CD4-positive, alpha-beta T cell treated with Interleukin-10 for 1 hour (primary cell): ENCODE data around the gene GABRB3.
"Not testable (repeated sequence)": the region's sequence is repeated elsewhere in the genome, so short reads cannot be mapped to it uniquely, and the experiment has no call there.

Experiments
- DNase-seq: peaks from one replicate; pipeline ENCODE4 v3.0.0-alpha.2; 2020

Gene GABRB3

DNA sequence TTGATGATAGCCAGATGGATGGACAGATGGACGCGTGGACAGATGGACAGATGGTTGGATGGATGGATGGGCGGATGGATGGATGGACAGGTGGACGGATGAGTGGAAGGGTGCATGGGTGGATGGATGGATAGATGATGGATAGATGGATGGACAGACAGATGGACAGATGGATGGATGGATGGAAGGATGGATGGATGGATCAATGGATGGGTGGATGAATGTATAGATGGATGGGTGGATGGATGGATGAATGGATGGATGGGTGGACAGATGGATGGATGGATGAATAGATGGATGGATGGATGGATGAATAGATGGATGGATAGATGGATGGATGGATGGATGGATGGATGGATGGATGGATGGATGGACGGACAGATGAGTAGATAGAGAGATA lies 40.9 kb downstream of the GABRB3 start:
- DNase-seq, result no peak

DNA sequence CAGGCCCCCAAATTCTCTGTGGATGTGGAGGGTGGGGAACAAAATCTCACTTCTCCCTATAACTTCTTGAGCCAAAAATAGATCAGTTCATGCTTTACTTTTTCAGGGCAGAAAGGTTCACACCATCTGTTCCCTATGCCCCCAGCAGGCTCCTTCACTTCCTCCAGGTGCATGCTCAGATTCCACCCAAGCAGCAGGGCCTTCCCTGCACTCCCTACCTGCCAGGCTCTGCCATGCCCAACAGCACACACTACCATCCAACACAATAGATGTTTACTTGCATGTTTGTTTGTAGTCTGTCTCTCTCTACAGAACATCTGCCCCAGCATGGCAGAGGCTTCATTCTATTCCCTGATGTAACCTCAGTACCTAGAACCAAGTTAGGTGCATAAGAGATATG lies 43.3 kb downstream of the GABRB3 start:
- DNase-seq, result no peak

DNA sequence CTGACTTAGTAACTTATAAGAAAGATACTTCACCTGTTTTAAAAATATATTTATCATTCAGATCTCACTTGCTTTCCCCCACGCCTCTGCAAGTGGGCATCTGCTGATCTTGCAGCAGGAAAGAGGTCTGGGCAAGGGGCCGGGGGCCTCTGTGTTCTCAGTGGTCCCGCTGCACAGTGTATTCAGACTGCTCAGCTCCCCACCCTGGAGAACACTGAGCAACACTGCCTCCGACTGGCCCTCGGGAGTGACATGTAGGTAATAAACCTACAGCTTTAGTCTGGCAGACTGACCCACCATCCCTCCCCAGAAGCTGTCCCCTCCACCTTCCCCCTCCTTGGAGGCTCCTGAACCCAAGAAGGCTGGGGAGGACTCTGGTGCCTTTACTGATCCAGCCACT lies 43.8 kb downstream of the GABRB3 start:
- DNase-seq, result no peak

DNA sequence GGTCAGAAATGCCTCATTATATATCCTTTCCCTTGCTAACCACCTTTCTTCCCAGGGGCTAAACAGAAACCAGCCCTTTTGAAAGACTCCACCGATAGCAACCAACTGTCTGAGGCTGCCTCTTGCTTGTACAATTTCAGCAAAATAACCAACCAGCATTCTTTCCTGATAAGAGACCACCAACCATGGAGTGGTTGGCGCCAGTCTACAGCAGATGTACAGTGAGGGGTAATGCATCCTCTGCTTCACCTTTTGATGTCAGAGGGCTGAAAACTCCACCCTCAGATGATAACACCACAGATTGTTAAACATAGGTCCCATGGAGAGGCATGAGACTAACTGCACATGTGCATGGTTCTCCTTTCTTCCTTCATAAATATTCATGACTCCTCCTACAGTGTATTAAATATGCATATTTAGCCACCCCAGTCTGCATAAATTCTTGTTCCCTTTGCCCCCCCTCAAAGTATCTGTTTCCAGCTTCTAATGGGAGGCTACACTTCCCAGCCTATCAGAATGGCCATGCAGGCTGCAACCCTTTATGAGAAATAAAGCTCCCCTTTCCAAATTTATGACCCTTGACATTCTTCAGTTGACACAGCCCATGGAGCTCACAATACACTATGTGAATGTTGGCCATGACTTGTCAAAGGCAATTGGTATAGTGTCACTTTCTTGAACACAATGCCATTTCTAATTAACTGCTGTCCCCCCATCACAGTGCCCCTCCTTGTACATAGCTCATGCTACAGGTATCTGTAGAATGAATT lies 48.3 kb downstream of the GABRB3 start:
- DNase-seq, result no peak

DNA sequence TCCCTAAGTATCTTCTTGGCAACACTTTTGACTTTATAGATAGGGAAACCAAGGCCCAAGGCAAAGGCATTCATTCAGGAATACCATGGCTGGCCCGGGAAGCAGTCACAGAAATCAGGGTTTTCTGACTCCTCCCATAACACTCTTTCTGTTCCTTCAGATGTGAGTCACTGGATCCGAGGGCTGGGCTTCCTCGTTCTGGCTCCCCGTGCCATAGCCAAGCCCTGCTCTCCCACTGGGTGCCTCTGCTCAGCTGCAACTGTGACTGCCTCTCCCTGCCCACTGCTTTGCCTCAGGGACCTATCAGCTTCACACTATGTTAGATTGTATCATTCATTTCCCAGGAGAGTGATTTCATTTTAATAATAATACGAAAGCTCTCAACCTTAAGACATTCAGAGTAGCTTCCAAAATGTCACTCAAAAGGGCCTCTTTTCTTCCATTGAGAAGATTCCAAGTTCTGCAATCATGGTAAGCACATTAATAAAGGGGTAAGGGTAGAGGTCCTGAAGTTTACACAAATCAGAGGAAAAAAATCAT lies 50.2 kb downstream of the GABRB3 start:
- DNase-seq, result no peak

DNA sequence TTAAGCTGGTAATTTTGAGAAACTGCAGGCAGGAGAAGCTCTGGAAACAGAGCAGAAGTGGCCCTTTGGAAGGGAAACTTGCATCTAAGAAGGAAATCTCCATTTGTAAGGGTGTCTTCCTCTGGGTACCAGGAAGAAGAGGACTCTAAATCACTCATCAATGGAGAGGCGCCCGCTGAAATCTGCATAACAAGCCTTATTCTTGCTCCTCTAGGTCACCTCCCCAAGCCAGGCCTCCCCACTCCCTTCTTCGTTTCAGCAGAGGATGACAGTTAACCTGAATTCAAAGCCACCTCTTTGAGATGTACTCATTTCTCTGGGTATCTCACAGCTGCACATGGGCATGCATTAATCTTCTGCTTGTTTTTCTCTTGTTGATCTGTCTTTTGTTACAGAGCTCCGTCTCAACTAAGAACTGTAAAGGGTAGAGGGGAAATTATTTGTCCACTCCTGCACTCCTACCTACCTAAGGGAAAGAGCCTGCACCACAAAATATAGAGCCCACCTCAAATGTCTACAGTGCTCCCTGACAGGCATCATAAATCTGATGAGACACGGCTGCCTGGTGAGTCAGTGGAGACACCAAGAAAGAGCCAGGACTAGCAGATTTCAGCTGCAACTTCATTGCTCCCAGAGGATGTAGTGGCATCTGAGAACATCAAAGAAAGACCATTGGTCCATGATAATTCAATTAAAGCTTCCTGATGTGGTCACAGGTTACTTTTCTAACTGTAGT lies 51.5 kb downstream of the GABRB3 start:
- no peak for DNase-seq

DNA sequence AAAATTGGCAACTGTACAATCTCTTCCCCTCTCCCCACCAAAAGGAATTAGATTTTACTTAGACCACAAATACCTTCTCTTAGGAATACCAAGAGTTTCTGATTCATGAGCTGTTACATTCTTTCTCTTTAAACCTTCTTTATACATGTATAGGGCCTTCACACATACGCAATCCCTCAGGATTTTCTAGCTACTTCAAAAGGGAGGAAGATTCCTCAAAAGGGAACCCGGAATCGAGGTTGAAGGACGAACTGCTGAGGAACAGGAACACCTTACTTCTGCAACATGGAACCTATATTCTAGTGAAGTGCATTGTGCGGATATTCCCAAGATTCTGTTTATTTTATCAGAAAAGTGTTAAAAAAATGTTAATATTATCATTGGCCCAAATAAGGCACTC lies 52.3 kb downstream of the GABRB3 start:
- DNase-seq, result no peak

DNA sequence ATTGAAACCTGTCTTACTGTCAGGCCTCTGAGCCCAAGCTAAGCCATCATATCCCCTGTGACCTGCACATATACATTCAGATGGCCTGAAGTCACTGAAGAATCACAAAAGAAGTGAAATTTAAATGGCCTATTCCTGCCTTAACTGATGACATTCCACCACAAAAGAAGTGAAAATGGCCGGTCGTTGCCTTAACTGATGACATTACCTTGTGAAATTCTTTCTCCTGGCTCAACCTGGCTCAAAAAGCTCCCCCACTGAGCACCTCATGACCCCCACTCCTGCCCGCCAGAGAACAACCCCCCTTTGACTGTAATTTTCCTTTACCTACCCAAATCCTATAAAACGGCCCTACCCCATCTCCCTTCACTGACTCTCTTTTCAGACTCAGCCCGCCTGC lies 53.0 kb downstream of the GABRB3 start:
- not testable (repeated sequence) for DNase-seq

DNA sequence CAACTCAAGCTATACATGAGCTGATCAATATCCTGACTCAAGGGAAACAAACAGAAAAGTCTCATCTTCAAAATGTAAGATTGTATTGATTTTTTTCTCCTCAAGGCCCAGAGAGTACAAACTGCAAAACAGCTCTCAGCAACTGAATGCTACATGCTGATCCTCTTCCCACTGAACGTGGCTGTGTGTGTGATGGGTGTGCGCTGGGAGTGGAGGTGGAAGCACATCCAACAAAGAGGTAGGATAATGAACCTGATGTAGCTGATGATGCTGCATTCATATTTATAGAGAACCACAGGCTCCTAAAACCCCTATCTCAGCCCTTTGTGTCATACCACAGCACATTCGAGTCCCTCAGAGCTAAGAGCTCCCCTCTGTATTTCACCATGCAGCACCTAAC lies 56.8 kb downstream of the GABRB3 start:
- no peak for DNase-seq

DNA sequence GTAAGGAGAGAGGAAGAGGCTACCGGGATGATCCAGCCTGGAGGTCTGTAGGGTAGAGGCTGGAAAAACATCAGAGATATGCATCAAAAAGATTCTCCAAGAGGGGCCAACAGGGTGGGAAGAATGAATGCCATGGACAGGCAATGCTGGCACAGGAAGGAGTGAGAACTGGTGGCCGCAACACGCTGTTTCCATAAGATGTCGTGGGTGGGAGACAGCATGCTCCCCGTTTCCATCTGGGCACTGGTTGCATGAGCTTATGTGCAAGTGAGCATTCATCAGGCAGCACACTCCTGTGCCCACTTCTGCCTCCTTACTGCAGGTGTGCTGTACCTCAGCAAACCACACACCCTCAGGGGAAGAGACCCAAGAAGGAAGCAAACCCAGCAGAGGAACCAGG lies 59.4 kb downstream of the GABRB3 start:
- no peak for DNase-seq

DNA sequence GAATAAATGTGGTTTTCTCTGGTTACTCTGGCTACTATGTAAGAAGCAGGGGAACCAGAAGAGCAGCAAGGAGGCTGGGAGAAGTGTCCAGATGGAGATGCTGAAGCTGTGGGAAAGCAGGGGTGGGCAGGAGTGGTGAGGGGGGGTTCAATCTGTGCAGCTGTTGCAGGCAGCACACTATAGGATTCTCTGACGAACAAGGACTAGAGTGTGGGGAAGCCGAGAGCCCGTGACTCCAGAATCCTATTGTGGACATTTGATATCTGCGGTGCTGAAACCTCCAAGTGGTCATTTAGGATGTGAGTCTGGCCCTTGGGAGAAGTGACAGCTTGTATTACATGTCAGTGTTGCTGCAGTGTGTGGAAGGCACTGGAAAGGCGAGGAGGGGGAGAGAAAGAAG lies 60.5 kb downstream of the GABRB3 start:
- DNase-seq, result no peak

DNA sequence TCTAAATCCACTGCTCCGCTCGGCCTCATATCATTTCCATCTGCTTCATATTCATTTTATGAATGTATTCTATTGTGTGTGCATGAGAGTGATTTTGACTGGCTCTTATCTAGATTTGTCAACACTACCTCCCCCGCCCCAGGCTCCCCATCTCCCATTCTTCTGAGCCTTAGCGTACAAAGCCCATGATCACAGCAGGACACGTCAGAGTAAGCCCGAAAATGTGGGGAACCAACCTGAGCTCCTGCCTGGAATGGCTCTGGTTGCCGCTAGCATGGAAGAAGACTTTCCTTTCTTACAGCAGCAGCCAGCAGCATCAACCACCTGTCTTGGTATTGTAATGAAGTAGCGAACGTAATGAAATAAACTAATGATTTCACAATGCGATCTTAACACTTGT lies 61.4 kb downstream of the GABRB3 start:
- no peak for DNase-seq

DNA sequence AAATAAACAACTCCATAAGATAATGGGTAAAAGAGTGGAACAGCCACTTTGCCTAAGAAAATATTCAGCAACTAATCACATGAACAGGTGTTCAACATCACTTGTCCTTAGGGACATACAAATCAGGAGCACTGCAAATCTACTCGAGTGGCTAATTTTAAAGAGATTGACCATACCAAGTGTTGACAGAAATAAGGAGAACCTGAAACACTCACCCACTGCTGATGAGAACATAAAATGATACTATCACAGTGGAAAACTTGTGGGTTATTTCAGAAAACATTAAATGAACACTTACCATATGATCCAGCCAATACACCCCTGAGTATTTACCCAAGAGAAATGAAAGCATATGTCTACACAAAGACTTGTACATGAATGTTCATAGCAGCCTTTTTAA lies 70.5 kb downstream of the GABRB3 start:
- no peak for DNase-seq

DNA sequence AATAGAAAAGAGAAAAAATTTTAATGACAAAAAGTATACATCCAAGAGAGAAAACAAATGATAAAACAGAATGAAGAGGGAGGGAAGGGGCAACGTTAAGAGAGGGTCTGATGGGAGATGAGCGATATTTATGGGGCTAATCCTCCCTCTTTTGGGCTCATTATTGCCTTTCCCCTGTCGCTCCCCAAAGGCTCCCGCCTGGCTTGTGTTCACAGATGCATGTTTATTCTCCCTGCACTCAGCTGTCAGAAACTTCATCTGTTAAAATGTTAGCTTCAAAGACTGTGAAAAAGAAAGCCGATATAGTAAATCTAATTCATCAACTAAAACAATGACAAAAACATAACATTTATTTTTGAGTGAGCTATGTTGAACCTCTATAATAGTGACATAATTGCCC lies 74.3 kb downstream of the GABRB3 start:
- no peak for DNase-seq

DNA sequence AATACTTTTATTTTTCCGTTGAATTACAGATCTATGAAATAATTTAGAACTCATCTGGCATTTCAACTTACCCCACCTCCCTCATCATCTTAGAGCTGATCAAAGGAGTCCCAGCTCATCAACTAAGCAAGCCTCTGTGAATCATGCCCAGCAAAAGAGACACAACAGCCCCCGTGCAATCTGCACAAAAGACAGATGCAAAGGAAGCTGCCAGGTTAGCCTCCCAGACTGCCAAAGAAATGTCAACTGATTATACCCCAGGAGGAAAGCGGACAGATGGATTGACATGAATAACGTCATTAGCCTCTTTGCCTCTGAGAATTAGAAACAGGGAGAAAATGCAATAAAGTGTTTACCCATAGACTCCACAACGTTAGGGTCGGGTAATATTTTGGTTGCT lies 75.0 kb downstream of the GABRB3 start:
- no peak for DNase-seq

DNA sequence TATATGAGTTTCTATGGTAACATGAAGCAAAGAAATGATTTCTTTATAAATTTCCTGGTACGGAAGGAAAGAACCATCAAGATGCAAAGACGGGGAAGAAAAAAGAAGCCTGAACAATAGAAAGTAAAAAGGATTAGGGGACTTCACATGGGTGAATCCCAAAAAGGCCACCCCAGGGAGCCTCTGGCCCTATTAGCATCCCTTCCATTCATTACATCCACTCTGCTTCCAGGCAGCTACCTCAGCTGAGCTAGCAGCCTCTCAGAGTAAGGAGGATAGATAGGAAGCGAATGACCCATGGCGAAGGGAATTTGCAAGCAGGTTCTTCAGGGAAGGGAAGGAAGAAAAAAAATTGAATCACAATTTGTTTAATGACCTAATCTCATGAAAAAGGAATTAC lies 81.6 kb downstream of the GABRB3 start:
- no peak for DNase-seq

DNA sequence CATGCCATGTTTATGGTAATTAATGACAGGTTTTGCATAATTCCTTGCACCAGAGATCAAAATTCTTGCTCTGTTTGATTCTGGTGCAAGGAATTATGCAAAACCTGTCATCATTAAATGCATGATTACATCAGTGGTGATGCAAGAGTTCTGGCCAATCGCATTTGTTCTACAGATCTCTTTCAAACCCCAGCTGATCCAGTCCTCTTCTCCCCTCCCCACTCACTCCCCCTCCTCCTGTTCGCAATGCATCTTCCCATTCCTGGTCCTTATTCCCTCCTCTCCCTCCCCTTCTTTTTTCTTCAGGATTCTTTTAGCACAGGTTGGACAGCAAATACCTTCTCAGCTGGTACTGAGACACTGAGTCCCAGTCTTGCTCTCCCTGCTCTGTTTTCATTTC lies 82.1 kb downstream of the GABRB3 start:
- no peak for DNase-seq

DNA sequence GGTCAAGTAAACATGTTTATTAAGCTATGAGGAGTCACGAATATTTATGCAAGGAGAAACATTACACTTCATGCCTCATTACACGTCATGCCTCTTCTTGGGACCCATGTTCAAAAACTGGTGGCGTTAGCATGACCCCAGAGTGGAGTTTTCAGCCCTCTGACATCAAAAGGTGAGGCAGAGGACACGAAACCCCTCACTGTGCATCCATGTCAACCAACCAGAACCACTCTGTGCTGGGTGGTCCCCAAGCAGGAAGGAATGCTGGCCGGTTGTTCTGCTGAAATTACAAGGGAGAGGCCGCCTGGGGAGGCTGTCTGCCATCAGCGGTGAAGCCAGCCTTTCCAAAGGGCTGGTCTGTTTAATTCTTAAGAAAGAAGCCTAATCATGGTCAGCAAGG lies 83.4 kb downstream of the GABRB3 start:
- no peak for DNase-seq

DNA sequence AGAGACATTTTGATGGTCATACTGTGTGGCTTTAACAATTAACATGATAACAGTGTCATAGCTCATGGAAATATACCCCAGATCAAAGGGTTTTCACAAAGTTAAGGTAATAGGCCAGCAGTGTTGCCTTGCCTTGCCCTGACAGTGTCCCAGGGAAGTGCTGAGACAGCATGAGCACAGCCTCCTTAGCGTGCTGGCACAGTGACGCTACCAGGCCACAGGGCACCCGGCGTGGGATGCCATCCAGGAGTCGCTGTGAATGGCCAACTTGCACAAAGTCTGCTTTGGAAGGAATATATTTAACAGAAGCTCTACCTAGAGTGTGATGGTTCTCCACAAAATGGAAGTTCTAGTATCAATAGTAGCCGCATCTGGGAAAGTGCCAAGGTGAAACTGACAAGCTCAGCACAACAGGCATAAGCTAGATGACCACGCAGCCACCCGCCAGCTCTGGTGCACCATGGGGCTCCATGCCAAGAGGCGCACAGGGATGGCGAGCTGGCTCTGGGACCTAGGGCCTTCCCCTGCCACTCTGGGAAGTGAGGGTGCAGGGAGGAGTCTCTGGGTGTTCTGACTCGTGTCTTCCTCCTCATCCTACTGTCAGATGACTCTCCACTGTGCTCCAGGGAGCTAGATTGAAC lies 86.2 kb downstream of the GABRB3 start:
- no peak for DNase-seq

DNA sequence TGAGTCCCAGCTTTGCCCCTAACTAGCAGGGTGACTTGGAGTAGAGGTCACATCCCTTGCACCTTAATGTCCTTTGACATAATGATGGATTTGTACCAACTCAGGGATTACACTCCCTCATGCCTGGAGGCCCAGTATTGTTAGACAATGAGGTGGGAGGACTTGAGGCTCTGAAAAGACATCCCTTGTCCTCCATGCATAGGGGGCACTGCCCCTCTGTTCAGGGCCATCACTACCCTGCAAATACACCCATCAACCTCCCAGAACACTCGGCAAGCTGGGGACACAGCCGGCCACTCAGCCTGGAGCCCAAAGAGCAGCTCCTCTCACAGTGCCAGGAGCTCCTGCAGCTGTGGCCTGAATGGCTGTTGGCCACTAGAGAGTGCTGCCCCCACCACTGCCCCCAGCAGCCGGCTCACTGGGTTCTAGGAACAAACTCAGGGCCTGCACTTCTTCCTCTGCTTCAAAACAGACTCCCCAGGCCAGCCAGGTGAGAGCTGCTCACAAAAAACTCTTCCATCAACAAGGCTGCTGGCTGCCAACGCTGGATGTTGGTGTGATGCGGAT lies 90.2 kb downstream of the GABRB3 start:
- no peak for DNase-seq

DNA sequence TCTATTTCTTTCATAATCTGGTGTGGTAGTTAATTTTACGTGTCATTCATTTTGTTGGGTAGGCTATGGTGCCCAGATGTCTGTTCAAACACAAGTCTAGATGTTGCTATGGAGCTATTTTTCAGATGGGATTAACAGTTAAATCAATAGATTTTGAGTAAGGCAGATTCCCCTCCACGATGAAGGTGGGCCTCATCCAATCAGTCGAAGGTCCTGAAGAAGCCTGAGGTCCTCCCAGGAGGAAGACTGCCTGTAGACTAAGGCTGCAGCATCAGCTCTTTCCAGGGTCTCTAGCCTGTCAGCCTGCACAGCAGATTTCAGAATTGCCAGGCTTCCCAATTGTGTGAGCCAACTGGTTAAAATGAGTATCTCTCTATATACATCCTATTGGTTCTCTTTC lies 92.9 kb downstream of the GABRB3 start:
- DNase-seq, result no peak

DNA sequence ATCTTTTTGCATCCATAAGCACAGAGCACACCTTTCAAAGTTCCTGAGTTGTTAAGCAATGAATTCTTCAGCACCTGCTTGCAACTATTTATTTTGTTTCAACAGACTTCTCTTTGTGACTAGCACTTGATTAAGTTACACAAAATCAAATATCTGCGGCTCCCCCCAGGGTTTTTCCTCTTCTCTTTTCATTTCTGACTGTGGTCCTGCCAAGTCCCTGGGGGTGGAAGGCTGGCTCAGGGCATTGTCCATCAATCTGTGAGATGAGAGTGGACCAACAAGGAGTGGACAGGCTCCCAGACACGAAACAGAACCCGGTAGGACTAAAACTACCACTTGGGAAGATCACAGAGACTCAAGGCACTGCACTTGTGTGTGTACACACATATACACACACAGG lies 96.8 kb downstream of the GABRB3 start:
- no peak for DNase-seq

DNA sequence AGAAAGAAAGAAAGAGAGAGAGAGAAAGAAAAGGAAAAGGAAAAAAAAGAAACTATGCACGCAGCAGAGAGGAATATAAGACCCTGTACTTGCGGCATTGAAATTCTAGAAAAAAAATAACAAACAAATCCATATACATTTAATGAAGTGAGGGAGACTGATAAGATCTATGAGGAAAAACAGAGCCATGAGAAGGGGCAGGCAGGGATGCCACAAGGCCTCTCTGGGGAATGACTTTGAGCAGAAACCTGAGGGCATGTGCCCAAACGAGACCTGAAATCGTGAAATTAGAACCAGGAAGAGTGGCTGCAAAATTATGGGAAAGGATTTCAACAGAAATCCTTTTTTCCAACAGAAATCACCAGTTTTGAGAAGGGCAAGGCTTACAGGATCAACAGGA lies 98.4 kb downstream of the GABRB3 start:
- no peak for DNase-seq

DNA sequence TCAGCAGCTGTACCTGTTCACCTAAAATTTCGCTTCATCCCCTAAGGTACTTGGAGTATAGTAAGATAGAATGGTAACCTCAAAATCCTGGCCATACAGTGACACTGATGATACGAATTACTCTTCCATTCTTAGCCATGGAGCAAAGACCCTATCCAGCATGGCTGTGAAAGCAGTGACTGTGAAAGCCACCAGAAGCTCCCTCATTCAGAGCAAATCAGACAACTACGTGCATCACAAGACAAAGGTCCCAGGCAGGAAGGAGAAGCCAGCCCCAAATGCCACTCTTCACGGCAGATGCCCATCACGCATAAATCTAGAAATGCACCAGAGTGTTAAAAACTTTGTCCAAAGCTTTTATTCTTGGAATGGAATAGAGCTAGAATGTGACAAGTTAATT lies 99.4 kb downstream of the GABRB3 start:
- DNase-seq, result no peak
